ENCODE data around the gene STIM2. TPM values are rescaled to one million over a fixed set of nuclear protein-coding genes. Genes with fewer than 3 reads are reported as not detected.

Gene STIM2
- total and polyA plus RNA-seq, 9 of the 15 experiments (the other 6 are each of a cell fraction or from before 2014, with no cell fraction given), result 7.2 to 26.8 (median 15.4) TPM

GRCh38 chr4:27018076-27018475 lies 157.4 kb downstream of the STIM2 start:
- BruUV-seq (replicated peaks), result no TSS peak
- ChIA-PET POLR2A (no interaction called here), CTCF (ENCODE audit: low intra/inter-chr PET ratio) (no interaction called here)
- TF ChIP-seq PURB (CRISPR knock-in tag; IDR thresholded peaks at IDR 0.05; ENCODE audit: low read depth) (no peak), SUPT5H (IDR thresholded peaks at IDR 0.05) (no peak), BCOR (IDR thresholded peaks at IDR 0.05) (no peak), NFE2 (IDR thresholded peaks at IDR 0.05; ENCODE audit: low read depth) (no peak), RBFOX2 (IDR thresholded peaks at IDR 0.05; ENCODE audit: low read depth, low read length) (no peak), GABPB2 (CRISPR knock-in tag; conservative IDR thresholded peaks at IDR 0.05) (no peak), BRD4 (IDR thresholded peaks at IDR 0.05) (no peak), SMC3 (conservative IDR thresholded peaks at IDR 0.05; ENCODE audit: insufficient read depth, low read depth, low read length) (no peak), E2F4 (CRISPR knock-in tag; IDR thresholded peaks at IDR 0.05; ENCODE audit: low read depth) (no peak), UBTF (IDR thresholded peaks at IDR 0.05; ENCODE audit: borderline replicate concordance in 1 of 2, low read depth in 2 of 2, low read length in 2 of 2) (no peak), MCM2 (IDR thresholded peaks at IDR 0.05; ENCODE audit: low read depth) (no peak), CBFA2T2 (conservative IDR thresholded peaks at IDR 0.05) (no peak), NFE2L1 (tag; IDR thresholded peaks at IDR 0.05; ENCODE audit: borderline replicate concordance, low read depth) (no peak), CSDE1 (IDR thresholded peaks at IDR 0.05) (no peak), JUN (IDR thresholded peaks at IDR 0.05; ENCODE audit: borderline replicate concordance, low read depth, low read length) (no peak), JUN (CRISPR knock-in tag; IDR thresholded peaks at IDR 0.05; ENCODE audit: borderline replicate concordance) (no peak), PML (IDR thresholded peaks at IDR 0.05; ENCODE audit: low read length) (no peak), AFF4 (CRISPR knock-in tag; IDR thresholded peaks at IDR 0.05) (no peak)

More at GRCh38 chr4:27018076-27018475, 157.4 kb downstream of the STIM2 start:
- H3K4me2 ChIP-seq (ENCODE audit: insufficient read depth, low read length), result no peak overlapping the region
- intact Hi-C loops (cut with micrococcal nuclease), result loop anchor here (10.0 kb wide), 2 partner anchors 693 to 803 kb away; partner anchors contain the start of gene RBPJ
- no peaks in the 10 kb centered on the region for H3K27me3 ChIP-seq (ENCODE audit: control insufficient read depth in 2 of 2, insufficient read depth in 2 of 2, low read length in 2 of 2)
- H3K9me1 ChIP-seq (ENCODE audit: control insufficient read depth, insufficient read depth, low read length), result no peaks in the 10 kb centered on the region
- no peaks in the 10 kb centered on the region for H4K20me1 ChIP-seq (replicated peaks; ENCODE audit: control insufficient read depth, insufficient read depth, low read length)
- H3K36me3 ChIP-seq (ENCODE audit: control insufficient read depth, insufficient read depth, low read length), result 0 out of 3 replicates have a peak, but pooled peaks cover 3% of the 10 kb centered on the region
- ATAC-seq (no peak), DNase-seq (ENCODE audit: extremely low read depth in 1 of 4, low spot score in 3 of 4) (no peak), FAIRE-seq (no peak)
- H3K9me3 ChIP-seq (replicated peaks; ENCODE audit: control insufficient read depth, insufficient read depth, low read depth, low read length), result no peaks in the 10 kb centered on the region
- no peaks in the 10 kb centered on the region for H3K79me2 ChIP-seq (ENCODE audit: control insufficient read depth, insufficient read depth, low read length)
- no peak overlapping the region for H3K9ac ChIP-seq (ENCODE audit: insufficient read depth in 1 of 2, low read depth in 2 of 2, low read length in 2 of 2)
- no peaks in the 10 kb centered on the region for H3K4me1 ChIP-seq (replicated peaks in 1 of 2; ENCODE audit: control insufficient read depth in 2 of 2, insufficient read depth in 2 of 2, low read length in 2 of 2)
- no peak overlapping the region for H3K27ac ChIP-seq (ENCODE audit: extremely low read depth, low read depth, low read length)
- in situ Hi-C loops (cut with MboI), result loop anchor here (10.0 kb wide), 1 partner anchor 563 kb away; no protein-coding TSS in a partner anchor
- no peak overlapping the region for H2AFZ ChIP-seq (ENCODE audit: low read depth, low read length)
- WGBS (ENCODE audit: insufficient coverage, low coverage, missing lambda C conversion rate), result 75% methylated on average over 4 of the region's 5 CpGs
- no peak overlapping the region for H3K4me3 ChIP-seq

Data from K562 (cell line).